Fibroblast of mammary gland (primary cell): Measurements from ENCODE around the gene CDH13.
A peak's percentile ranks its signal among the peaks of the same experiment; 100 is the strongest.

ENCODE experiments used
- DNase-seq: peaks from one replicate; pipeline ENCODE4 v3.0.0-alpha.2; 2010; ENCODE audit warnings: low read depth
- H3K4me3 ChIP-seq: 2 replicates; pipeline ENCODE4 v1.5.1; 2011; ENCODE audit warnings: low read depth, mild to moderate bottlenecking, low read length, moderate library complexity; ENCODE audit not compliant: control insufficient read depth
- CTCF ChIP-seq: conservative IDR thresholded peaks from 2 replicates; pipeline ENCODE4 v1.5.1; 2011; ENCODE audit warnings: low read depth, low read length, inconsistent platforms; ENCODE audit not compliant: control insufficient read depth, insufficient read depth

CDH13 gene

GRCh38 chr16:82860071-82860470 lies 233.3 kb downstream of the CDH13 start:
- no peak for TF ChIP-seq CTCF
- no peak overlapping the region for H3K4me3 ChIP-seq
- DNase-seq = no peak

- H3K4me3 ChIP-seq = no peak overlapping the region
- DNase-seq = no peak
- TF ChIP-seq CTCF = no peak
Measured at GRCh38 chr16:82862057-82862456, 235.3 kb downstream of the CDH13 start.

GRCh38 chr16:82864332-82865040 lies 237.7 kb downstream of the CDH13 start:
- no peak overlapping the region for H3K4me3 ChIP-seq
- no peak for TF ChIP-seq CTCF
- DNase-seq = no peak

GRCh38 chr16:82865412-82865811 lies 238.6 kb downstream of the CDH13 start:
- H3K4me3 ChIP-seq = no peak overlapping the region
- no peak for TF ChIP-seq CTCF

GRCh38 chr16:82867485-82867884 lies 240.7 kb downstream of the CDH13 start:
- no peak for TF ChIP-seq CTCF
- no peak overlapping the region for H3K4me3 ChIP-seq
- peak; percentile 35 for DNase-seq

More at GRCh38 chr16:82865412-82865811, 238.6 kb downstream of the CDH13 start:
- DNase-seq = no peak

GRCh38 chr16:82874271-82874670 lies 247.5 kb downstream of the CDH13 start:
- DNase-seq = no peak
- TF ChIP-seq CTCF = no peak

GRCh38 chr16:82874672-82875071 lies 247.9 kb downstream of the CDH13 start:
- H3K4me3 ChIP-seq = no peak overlapping the region
- no peak for TF ChIP-seq CTCF
- DNase-seq = no peak

More at GRCh38 chr16:82874271-82874670, 247.5 kb downstream of the CDH13 start:
- H3K4me3 ChIP-seq = no peak overlapping the region
